GM12878 (cell line): Measurements from ENCODE around the gene UNC13D. TPM values are rescaled to one million over a fixed set of nuclear protein-coding genes. Genes with fewer than 3 reads are reported as not detected.

Source experiments
- ATAC-seq: fragments of 200-7000 bp; cut with Tn5 transposase; 3 replicates; pipeline ENCODE4 v1.9.1; 2020; ENCODE audit warnings: mild to moderate bottlenecking, moderate library complexity
- BruUV-seq: library from RNA; stranded (reverse); fragments of 400-500 nt; replicated peaks from 2 replicates; lab custom pipeline; 2021; lab: Mats Ljungman, UMichigan
- CTCF ChIA-PET: fragments of 300-600 bp; sonication (Branson Sonifier 250); formaldehyde crosslinking; extraction: SDS; loops from one replicate; lab custom pipeline; 2021; ENCODE audit warnings: inconsistent platforms; lab: Yijun Ruan, JAX
- POLR2A ChIA-PET: fragments of 350-600 bp; formaldehyde crosslinking; extraction: SDS; loops from one replicate; lab custom pipeline; 2021; ENCODE audit warnings: inconsistent platforms; lab: Charles Lee
- RAD21 ChIA-PET: fragments of 300-600 bp; sonication (Branson Sonifier 250); formaldehyde crosslinking; loops from one replicate; lab custom pipeline; 2023; ENCODE audit warnings: antibody characterized with exemption; ENCODE audit not compliant: unreplicated experiment; lab: Charles Lee
- SMC1A ChIA-PET: fragments of 300-600 bp; sonication (Branson Sonifier 250); formaldehyde crosslinking; loops from one replicate; lab custom pipeline; 2023; ENCODE audit not compliant: unreplicated experiment, uncharacterized antibody; lab: Charles Lee
- DNase-seq: peaks from one replicate; pipeline ENCODE4 v3.0.0-alpha.2; 2011; ENCODE audit warnings: low read depth, low spot score
- FAIRE-seq: peaks from 3 replicates; lab custom pipeline; 2011; peaks lifted over from hg19 to GRCh38; lab: Jason Lieb, UNC
- H2AFZ ChIP-seq: 2 replicates; pipeline ENCODE4 v1.6.0; 2011; ENCODE audit warnings: low read depth, low read length, control low read depth; ENCODE audit not compliant: control insufficient read depth
- H3K27ac ChIP-seq: 2 replicates; pipeline ENCODE4 v1.5.1; 2011; ENCODE audit warnings: control low read depth; ENCODE audit not compliant: control insufficient read depth, insufficient read depth
- H3K27me3 ChIP-seq, 2 experiments: replicated peaks in 1 of 2; 2 replicates each; pipeline versions ENCODE4 v1.6.0 to v1.6.1; 2011; ENCODE audit warnings: low read length in 1 of 2; ENCODE audit not compliant: control insufficient read depth in 2 of 2, insufficient read depth in 2 of 2
- H3K36me3 ChIP-seq, 2 experiments: 2 replicates each; pipeline ENCODE4 v1.5.1; 2011; ENCODE audit warnings: low read length in 1 of 2; ENCODE audit not compliant: control insufficient read depth in 2 of 2, insufficient read depth in 2 of 2
- H3K4me1 ChIP-seq: 2 replicates; pipeline ENCODE4 v1.6.1; 2011; ENCODE audit warnings: mild to moderate bottlenecking, low read length, moderate library complexity, mixed read lengths; ENCODE audit not compliant: control insufficient read depth, insufficient read depth
- H3K4me2 ChIP-seq: 2 replicates; pipeline ENCODE4 v1.6.0; 2011; ENCODE audit warnings: control low read depth; ENCODE audit not compliant: control insufficient read depth, insufficient read depth
- H3K4me3 ChIP-seq: fragments of 200-600 bp; sonication (generic); 2 replicates; pipeline ENCODE4 v1.5.1; 2016
- H3K79me2 ChIP-seq: 2 replicates; pipeline ENCODE4 v1.6.0; 2011; ENCODE audit warnings: low read length; ENCODE audit not compliant: control insufficient read depth, insufficient read depth
- H3K9ac ChIP-seq: 2 replicates; pipeline ENCODE4 v1.8.0; 2011; ENCODE audit warnings: low read length, control low read depth, mixed read lengths; ENCODE audit not compliant: control insufficient read depth, insufficient read depth
- H3K9me3 ChIP-seq: replicated peaks from 3 replicates; pipeline ENCODE4 v1.5.1; 2011; ENCODE audit warnings: mild to moderate bottlenecking, low read length; ENCODE audit not compliant: control insufficient read depth, insufficient read depth
- H4K20me1 ChIP-seq: 2 replicates; pipeline ENCODE4 v1.6.0; 2011; ENCODE audit not compliant: control insufficient read depth, insufficient read depth
- BHLHE40 ChIP-seq, 2 experiments: fragments of 450-650 bp in 1 of 2; IDR thresholded peaks; 2 replicates each; pipeline ENCODE4 v1.6.1; 2011 to 2017; ENCODE audit warnings: low read depth in 2 of 2, borderline replicate concordance in 1 of 2, improper control_type of control experiment in 1 of 2, low read length in 1 of 2, mild to moderate bottlenecking in 1 of 2
- CHD2 ChIP-seq: IDR thresholded peaks from 2 replicates; pipeline ENCODE4 v1.6.1; 2011; ENCODE audit warnings: low read depth, low read length, improper control_type of control experiment, borderline replicate concordance
- CREB1 ChIP-seq: IDR thresholded peaks from 2 replicates; pipeline ENCODE4 v1.6.1; 2012; ENCODE audit warnings: low read depth, mild to moderate bottlenecking, inconsistent platforms
- DPF2 ChIP-seq: fragments of 450-650 bp; IDR thresholded peaks from 2 replicates; pipeline ENCODE4 v1.6.1; 2017; ENCODE audit warnings: mild to moderate bottlenecking
- IKZF1 ChIP-seq: fragments of 450-650 bp; conservative IDR thresholded peaks from 2 replicates; pipeline ENCODE4 v1.6.1; 2017; ENCODE audit warnings: antibody characterized with exemption, mild to moderate bottlenecking
- MTA2 ChIP-seq: fragments of 450-650 bp; IDR thresholded peaks from 2 replicates; pipeline ENCODE4 v1.6.1; 2016; ENCODE audit warnings: low read depth, mild to moderate bottlenecking, moderate library complexity
- PAX8 ChIP-seq: fragments of 450-650 bp; IDR thresholded peaks from 2 replicates; pipeline ENCODE4 v1.6.1; 2017; ENCODE audit warnings: mild to moderate bottlenecking, moderate library complexity
- POLR2A ChIP-seq: IDR thresholded peaks from 2 replicates; pipeline ENCODE4 v1.6.1; 2011; ENCODE audit warnings: low read depth, mild to moderate bottlenecking, low read length
- POLR2AphosphoS5 ChIP-seq: IDR thresholded peaks from 2 replicates; pipeline ENCODE4 v1.6.1; 2011; ENCODE audit warnings: mild to moderate bottlenecking, low read length, inconsistent platforms
- SUPT20H ChIP-seq: IDR thresholded peaks from 2 replicates; pipeline ENCODE4 v1.6.1; 2011; ENCODE audit warnings: low read depth, mild to moderate bottlenecking, low read length, moderate library complexity, borderline replicate concordance; ENCODE audit not compliant: control insufficient read depth
- TCF7 ChIP-seq: IDR thresholded peaks from 2 replicates; pipeline ENCODE4 v1.6.1; 2014; ENCODE audit warnings: antibody characterized with exemption, borderline replicate concordance
- WGBS: methylation state at CpG from one replicate; pipeline ENCODE4 v1.1.6; 2016; ENCODE audit warnings: low lambda C conversion rate; ENCODE audit not compliant: insufficient replicate concordance, insufficient coverage; ENCODE audit errors: missing lambda C conversion rate; 5-methylcytosine and 5-hydroxymethylcytosine counted together
- in situ Hi-C: fragments of 300-500 bp; cut with MboI; formaldehyde crosslinking; loops from 9 replicates; pipeline ENCODE4 v1.14.3; 2018; ENCODE audit warnings: mixed read lengths
- intact Hi-C: fragments of 100-400 bp; cut with micrococcal nuclease; formaldehyde crosslinking; loops from one replicate; pipeline ENCODE4 v1.14.2; 2022; ENCODE audit not compliant: unreplicated experiment
- polyA plus RNA-seq, 11 experiments: library from polyadenylated mRNA; depleted of rRNA in 4 of 11; unstranded in 6 of 11; stranded (reverse) in 5 of 11; fragments of >200 nt; fragmentation: Nextera tagmentation in 4 of 11; fragmentation: Illumina TruSeq in 1 of 11; extraction: Ambion mirVana in 4 of 11; extraction: Trizol in 1 of 11; gene quantifications; 1 replicate in 1 of 11; 2 replicates in 10 of 11; pipeline versions ENCODE4 v1.2.1 to v1.2.3, GENCODE V29; 2011 to 2016; ENCODE audit warnings: inconsistent platforms in 2 of 11, missing spikeins in 2 of 11, low read depth in 1 of 11
- total RNA-seq, 4 experiments: library from RNA; depleted of rRNA in 3 of 4; stranded (reverse); fragments of >200 nt in 3 of 4; fragmentation: Illumina TruSeq in 1 of 4; extraction: Trizol in 1 of 4; gene quantifications; 2 replicates each; pipeline versions ENCODE4 v1.2.1 to v1.2.3, GENCODE V29; 2013 to 2021
- TF ChIP-seq, protein P1 (sequence below): fragments of 450-650 bp; IDR thresholded peaks from 2 replicates; pipeline ENCODE4 v1.6.1; 2017; ENCODE audit warnings: mild to moderate bottlenecking, moderate library complexity
- TF ChIP-seq, protein P2 (sequence below): IDR thresholded peaks from 2 replicates; pipeline ENCODE4 v1.6.1; 2012; ENCODE audit warnings: low read length, inconsistent platforms
- TF ChIP-seq, protein P3 (sequence below): fragments of 450-650 bp; IDR thresholded peaks from 2 replicates; pipeline ENCODE4 v1.6.1; 2017; ENCODE audit warnings: mild to moderate bottlenecking, moderate library complexity

UNC13D gene
- total and polyA plus RNA-seq, 10 of the 15 experiments (the other 5 are each of a cell fraction or from before 2014, with no cell fraction given) = 0.32 to 63.9 (median 25.2) TPM

DNA sequence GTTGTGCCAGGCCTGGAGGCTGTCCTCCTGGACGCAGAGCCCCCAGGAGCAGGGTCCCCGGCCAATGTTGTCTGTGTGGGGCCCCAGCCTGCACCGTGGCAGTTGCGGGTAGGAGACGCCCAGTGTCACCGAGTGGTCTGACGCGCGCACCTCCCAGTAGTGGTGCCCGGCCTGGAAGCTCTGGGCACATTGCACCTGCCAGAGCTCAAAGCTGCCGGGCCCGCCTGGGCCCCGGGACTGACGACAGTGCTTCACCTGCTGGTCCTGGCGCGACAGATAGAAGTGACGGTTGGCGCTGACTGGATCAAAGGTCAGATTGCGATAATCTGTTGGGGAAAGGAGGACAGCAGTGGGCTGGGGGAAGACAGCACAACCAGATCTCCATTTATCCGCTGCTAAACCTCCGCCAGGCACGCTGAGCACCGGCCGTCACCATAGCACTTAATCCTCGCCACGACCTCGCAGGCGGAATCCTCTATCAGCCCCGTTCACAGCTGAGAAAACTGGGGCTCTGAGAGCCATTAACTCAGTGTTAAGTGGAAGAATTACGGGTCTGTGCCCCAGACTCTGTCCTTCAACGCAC is 46.9 kb upstream of the UNC13D start:
- FAIRE-seq (no peak), ATAC-seq (no peak), DNase-seq (no peak)
- Histone ChIP-seq H2AFZ (no peak overlapping the region), H4K20me1 (no peaks in the 10 kb centered on the region), H3K27me3 (no peaks in the 10 kb centered on the region), H3K4me3 (no peak overlapping the region), H3K9ac (no peak overlapping the region), H3K9me3 (no peaks in the 10 kb centered on the region), H3K4me2 (no peak overlapping the region), H3K4me1 (peaks cover 6% of the 10 kb centered on the region), H3K36me3 (peaks cover 0 to 4% of the 10 kb centered on the region in 2 experiments; a peak in 3 of 4 replicates), H3K79me2 (peaks cover 13% of the 10 kb centered on the region), H3K27ac (no peak overlapping the region)
- ChIA-PET SMC1A (interaction anchor here (1.4 kb wide), 1 partner anchor 42 kb away, joined by 3 read pairs; no protein-coding TSS in a partner anchor), CTCF (interaction anchor here (1.1 to 2.2 kb wide), 2 partner anchors 11 to 30 kb away, joined by 3 to 4 read pairs; no protein-coding TSS in a partner anchor), RAD21 (no interaction called here), POLR2A (no interaction called here)
- BruUV-seq = no TSS peak
- intact Hi-C loops (no loop called here), in situ Hi-C loops (no loop called here)
- WGBS = 97% methylated on average over 31 of the region's 31 CpGs
- TF ChIP-seq, protein P1, sequence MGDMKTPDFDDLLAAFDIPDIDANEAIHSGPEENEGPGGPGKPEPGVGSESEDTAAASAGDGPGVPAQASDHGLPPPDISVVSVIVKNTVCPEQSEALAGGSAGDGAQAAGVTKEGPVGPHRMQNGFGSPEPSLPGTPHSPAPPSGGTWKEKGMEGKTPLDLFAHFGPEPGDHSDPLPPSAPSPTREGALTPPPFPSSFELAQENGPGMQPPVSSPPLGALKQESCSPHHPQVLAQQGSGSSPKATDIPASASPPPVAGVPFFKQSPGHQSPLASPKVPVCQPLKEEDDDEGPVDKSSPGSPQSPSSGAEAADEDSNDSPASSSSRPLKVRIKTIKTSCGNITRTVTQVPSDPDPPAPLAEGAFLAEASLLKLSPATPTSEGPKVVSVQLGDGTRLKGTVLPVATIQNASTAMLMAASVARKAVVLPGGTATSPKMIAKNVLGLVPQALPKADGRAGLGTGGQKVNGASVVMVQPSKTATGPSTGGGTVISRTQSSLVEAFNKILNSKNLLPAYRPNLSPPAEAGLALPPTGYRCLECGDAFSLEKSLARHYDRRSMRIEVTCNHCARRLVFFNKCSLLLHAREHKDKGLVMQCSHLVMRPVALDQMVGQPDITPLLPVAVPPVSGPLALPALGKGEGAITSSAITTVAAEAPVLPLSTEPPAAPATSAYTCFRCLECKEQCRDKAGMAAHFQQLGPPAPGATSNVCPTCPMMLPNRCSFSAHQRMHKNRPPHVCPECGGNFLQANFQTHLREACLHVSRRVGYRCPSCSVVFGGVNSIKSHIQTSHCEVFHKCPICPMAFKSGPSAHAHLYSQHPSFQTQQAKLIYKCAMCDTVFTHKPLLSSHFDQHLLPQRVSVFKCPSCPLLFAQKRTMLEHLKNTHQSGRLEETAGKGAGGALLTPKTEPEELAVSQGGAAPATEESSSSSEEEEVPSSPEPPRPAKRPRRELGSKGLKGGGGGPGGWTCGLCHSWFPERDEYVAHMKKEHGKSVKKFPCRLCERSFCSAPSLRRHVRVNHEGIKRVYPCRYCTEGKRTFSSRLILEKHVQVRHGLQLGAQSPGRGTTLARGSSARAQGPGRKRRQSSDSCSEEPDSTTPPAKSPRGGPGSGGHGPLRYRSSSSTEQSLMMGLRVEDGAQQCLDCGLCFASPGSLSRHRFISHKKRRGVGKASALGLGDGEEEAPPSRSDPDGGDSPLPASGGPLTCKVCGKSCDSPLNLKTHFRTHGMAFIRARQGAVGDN = no peak
- TF ChIP-seq CREB1 = no peak
- TF ChIP-seq DPF2 = no peak
- TF ChIP-seq IKZF1 = no peak
- TF ChIP-seq CHD2 = no peak
- TF ChIP-seq BHLHE40 (IDR thresholded peaks at IDR 0.05; ENCODE audit: borderline replicate concordance in 1 of 2, low read depth in 2 of 2, low read length in 1 of 2) = no peak
- TF ChIP-seq MTA2 = no peak
- TF ChIP-seq TCF7 = no peak
- TF ChIP-seq, protein P2, sequence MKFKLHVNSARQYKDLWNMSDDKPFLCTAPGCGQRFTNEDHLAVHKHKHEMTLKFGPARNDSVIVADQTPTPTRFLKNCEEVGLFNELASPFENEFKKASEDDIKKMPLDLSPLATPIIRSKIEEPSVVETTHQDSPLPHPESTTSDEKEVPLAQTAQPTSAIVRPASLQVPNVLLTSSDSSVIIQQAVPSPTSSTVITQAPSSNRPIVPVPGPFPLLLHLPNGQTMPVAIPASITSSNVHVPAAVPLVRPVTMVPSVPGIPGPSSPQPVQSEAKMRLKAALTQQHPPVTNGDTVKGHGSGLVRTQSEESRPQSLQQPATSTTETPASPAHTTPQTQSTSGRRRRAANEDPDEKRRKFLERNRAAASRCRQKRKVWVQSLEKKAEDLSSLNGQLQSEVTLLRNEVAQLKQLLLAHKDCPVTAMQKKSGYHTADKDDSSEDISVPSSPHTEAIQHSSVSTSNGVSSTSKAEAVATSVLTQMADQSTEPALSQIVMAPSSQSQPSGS = no peak
- TF ChIP-seq POLR2A = no peak
- TF ChIP-seq PAX8 = no peak
- TF ChIP-seq, protein P3, sequence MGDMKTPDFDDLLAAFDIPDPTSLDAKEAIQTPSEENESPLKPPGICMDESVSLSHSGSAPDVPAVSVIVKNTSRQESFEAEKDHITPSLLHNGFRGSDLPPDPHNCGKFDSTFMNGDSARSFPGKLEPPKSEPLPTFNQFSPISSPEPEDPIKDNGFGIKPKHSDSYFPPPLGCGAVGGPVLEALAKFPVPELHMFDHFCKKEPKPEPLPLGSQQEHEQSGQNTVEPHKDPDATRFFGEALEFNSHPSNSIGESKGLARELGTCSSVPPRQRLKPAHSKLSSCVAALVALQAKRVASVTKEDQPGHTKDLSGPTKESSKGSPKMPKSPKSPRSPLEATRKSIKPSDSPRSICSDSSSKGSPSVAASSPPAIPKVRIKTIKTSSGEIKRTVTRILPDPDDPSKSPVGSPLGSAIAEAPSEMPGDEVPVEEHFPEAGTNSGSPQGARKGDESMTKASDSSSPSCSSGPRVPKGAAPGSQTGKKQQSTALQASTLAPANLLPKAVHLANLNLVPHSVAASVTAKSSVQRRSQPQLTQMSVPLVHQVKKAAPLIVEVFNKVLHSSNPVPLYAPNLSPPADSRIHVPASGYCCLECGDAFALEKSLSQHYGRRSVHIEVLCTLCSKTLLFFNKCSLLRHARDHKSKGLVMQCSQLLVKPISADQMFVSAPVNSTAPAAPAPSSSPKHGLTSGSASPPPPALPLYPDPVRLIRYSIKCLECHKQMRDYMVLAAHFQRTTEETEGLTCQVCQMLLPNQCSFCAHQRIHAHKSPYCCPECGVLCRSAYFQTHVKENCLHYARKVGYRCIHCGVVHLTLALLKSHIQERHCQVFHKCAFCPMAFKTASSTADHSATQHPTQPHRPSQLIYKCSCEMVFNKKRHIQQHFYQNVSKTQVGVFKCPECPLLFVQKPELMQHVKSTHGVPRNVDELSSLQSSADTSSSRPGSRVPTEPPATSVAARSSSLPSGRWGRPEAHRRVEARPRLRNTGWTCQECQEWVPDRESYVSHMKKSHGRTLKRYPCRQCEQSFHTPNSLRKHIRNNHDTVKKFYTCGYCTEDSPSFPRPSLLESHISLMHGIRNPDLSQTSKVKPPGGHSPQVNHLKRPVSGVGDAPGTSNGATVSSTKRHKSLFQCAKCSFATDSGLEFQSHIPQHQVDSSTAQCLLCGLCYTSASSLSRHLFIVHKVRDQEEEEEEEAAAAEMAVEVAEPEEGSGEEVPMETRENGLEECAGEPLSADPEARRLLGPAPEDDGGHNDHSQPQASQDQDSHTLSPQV = no peak
- TF ChIP-seq POLR2AphosphoS5 = no peak
- TF ChIP-seq SUPT20H = no peak
